Measurements from ENCODE around the gene DCK.

- TF ChIP-seq CTCF (IDR thresholded peaks at IDR 0.05; ENCODE audit: low read length) (no peak), EZH2 (optimal IDR thresholded peaks at IDR 0.05; ENCODE audit: low read depth, low read length) (no peak), EZH2phosphoT487 (IDR thresholded peaks at IDR 0.05; ENCODE audit: low read length) (no peak)
Measured at GRCh38 chr4:70984106-70984505, 9.3 kb upstream of the DCK start.

All from MM.1S (cell line).